Measurements from ENCODE around the gene WDFY2.

The WDFY2 gene

DNA sequence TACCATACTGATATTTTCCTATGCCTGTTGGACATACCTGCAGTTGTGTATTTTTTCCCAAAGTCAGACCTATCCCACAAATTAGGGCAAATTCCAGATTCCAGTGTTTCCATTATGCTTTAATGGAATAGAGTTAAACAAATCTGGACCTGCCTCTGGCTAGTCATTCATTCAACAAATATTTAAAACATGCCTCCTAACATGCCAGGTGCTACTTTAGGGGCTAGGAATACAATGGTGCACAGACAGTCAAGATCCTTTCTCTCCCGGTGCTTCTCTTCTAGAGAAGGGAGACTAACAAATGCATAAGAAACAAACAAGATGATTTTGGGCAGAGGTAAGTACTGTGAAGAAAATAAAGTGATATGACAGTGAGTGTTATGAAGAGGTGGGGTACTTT lies 7.5 kb upstream of the WDFY2 start:
- Histone ChIP-seq H3K9me3 (no peaks in the 10 kb centered on the region), H3K4me1 (ENCODE audit: control insufficient read depth in 1 of 2, insufficient read depth in 1 of 2, low read depth in 1 of 2, low read length in 1 of 2) (peaks cover 0 to 10% of the 10 kb centered on the region in 2 experiments), H3K27ac (no peak overlapping the region), H3K36me3 (no peaks in the 10 kb centered on the region), H3K27me3 (no peaks in the 10 kb centered on the region), H3K4me3 (ENCODE audit: low read depth in 1 of 2, low read length in 1 of 2) (no peak overlapping the region)
- TF ChIP-seq, protein P1, sequence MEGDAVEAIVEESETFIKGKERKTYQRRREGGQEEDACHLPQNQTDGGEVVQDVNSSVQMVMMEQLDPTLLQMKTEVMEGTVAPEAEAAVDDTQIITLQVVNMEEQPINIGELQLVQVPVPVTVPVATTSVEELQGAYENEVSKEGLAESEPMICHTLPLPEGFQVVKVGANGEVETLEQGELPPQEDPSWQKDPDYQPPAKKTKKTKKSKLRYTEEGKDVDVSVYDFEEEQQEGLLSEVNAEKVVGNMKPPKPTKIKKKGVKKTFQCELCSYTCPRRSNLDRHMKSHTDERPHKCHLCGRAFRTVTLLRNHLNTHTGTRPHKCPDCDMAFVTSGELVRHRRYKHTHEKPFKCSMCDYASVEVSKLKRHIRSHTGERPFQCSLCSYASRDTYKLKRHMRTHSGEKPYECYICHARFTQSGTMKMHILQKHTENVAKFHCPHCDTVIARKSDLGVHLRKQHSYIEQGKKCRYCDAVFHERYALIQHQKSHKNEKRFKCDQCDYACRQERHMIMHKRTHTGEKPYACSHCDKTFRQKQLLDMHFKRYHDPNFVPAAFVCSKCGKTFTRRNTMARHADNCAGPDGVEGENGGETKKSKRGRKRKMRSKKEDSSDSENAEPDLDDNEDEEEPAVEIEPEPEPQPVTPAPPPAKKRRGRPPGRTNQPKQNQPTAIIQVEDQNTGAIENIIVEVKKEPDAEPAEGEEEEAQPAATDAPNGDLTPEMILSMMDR (IDR thresholded peaks at IDR 0.05), result no peak

DNA sequence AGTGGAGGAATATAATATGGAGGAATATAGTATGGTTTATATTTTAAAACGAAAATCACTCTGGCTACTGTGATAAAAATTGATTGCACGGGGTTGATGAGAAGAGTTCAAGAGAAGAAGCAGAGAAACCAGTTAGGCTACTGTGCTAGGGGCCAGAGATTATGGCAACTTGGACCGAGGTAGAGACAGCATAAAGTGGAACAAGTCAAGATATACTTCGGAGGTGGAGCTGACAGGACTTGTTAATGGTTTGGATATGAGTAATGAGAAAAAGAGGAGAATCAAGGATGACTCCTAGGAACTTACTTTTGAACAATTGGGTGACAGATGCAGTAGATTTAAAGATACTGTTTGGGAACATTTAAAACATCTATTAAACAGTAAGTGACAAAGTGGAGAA lies 6.6 kb upstream of the WDFY2 start:
- Histone ChIP-seq H3K9me3 (no peaks in the 10 kb centered on the region), H3K27ac (no peak overlapping the region), H3K27me3 (no peaks in the 10 kb centered on the region), H3K4me1 (ENCODE audit: control insufficient read depth in 1 of 2, insufficient read depth in 1 of 2, low read depth in 1 of 2, low read length in 1 of 2) (peaks cover 0 to 12% of the 10 kb centered on the region in 2 experiments), H3K4me3 (ENCODE audit: low read depth in 1 of 2, low read length in 1 of 2) (no peak overlapping the region), H3K36me3 (no peaks in the 10 kb centered on the region)
- TF ChIP-seq, protein P1 (IDR thresholded peaks at IDR 0.05), result no peak

DNA sequence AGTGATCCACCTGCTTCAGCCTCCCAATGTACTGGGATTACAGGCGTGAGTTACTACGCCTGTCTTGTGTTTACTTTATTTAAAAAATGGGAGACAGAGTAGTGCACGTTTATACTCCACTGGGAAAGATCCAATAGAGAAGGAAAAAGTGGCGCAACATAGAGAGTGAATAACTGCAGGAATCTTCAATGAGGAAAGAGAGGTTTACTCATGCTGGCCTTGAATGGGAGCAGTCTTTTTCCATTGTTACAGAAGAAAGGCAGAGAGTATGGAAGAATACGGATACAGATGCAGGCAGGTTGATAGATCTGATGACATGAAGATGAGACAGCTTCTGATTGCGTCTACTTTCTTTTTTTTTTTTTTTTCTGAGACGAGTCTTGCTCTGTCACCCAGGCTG lies 4.6 kb upstream of the WDFY2 start:
- H3K4me1 ChIP-seq (ENCODE audit: control insufficient read depth in 1 of 2, insufficient read depth in 1 of 2, low read depth in 1 of 2, low read length in 1 of 2), result peaks cover 8 to 18% of the 10 kb centered on the region in 2 experiments
- no peaks in the 10 kb centered on the region for H3K27me3 ChIP-seq
- no peak overlapping the region for H3K4me3 ChIP-seq (ENCODE audit: low read depth in 1 of 2, low read length in 1 of 2)
- no peaks in the 10 kb centered on the region for H3K9me3 ChIP-seq
- H3K36me3 ChIP-seq, result no peaks in the 10 kb centered on the region
- TF ChIP-seq, protein P1 (IDR thresholded peaks at IDR 0.05), result no peak
- H3K27ac ChIP-seq, result no peak overlapping the region

DNA sequence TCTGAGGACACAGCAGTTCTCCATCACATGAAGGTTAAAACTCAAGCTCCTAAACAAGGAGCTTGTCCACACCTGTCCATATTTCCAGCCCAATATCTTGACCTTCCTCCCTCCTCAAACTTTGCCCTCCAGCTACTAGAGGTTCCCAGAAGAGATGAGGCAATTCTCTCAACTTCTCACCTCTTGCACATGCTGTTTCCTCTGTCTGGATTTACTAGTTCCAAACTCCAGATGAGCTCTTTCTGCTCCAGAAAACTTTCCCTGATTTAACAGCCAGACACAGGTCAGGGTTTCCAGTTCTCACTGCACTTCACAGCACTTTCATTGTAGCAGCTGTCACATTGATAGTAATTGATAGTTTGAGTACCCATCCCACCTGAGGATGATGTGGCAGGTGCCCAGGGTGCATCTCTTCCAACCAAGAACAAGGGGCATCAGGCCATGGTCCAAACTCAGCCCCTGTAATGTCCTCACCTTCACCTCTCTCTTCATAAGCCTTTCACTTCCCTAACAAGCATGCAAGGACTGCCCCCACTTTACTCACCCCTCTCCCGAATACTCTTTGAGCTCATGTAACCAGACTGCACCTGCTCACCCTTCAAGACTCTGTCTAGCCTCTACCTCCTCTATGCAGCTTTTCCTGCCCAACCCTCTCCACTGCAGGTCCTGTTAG lies 3.0 kb upstream of the WDFY2 start:
- no peaks in the 10 kb centered on the region for H3K9me3 ChIP-seq
- TF ChIP-seq, protein P1 (IDR thresholded peaks at IDR 0.05), result no peak
- no peaks in the 10 kb centered on the region for H3K27me3 ChIP-seq
- no peak overlapping the region for H3K27ac ChIP-seq
- no peak overlapping the region for H3K4me3 ChIP-seq (ENCODE audit: low read depth in 1 of 2, low read length in 1 of 2)
- H3K36me3 ChIP-seq, result no peaks in the 10 kb centered on the region
- peaks cover 18 to 31% of the 10 kb centered on the region in 2 experiments for H3K4me1 ChIP-seq (ENCODE audit: control insufficient read depth in 1 of 2, insufficient read depth in 1 of 2, low read depth in 1 of 2, low read length in 1 of 2)

DNA sequence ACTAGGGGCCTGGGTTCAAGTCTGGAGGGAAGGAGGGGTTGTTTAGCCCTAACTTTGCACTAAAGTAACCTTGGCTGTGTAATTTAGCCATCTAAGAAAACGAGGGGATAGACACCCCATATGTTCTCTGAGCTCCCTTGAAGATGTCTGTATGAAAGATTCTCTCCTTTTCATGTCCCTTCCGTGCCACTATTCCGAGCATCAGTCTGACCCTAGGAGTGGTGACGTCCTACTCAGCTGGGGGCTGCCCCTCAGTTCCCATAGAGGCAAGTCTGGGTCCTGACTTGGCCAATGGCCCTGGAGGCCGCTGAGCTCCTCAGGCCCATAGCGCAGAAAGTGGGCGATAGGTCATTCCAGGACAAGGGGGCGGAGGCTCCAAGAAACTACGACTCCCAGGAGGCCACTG lies 790 bp upstream of the WDFY2 start:
- no peaks in the 10 kb centered on the region for H3K36me3 ChIP-seq
- H3K4me3 ChIP-seq (ENCODE audit: low read depth in 1 of 2, low read length in 1 of 2), result peak overlapping the region; percentile 81 to 93
- no peaks in the 10 kb centered on the region for H3K27me3 ChIP-seq
- TF ChIP-seq, protein P1 (IDR thresholded peaks at IDR 0.05), result no peak
- H3K9me3 ChIP-seq, result no peaks in the 10 kb centered on the region
- peaks cover 31 to 37% of the 10 kb centered on the region in 2 experiments for H3K4me1 ChIP-seq (ENCODE audit: control insufficient read depth in 1 of 2, insufficient read depth in 1 of 2, low read depth in 1 of 2, low read length in 1 of 2)
- H3K27ac ChIP-seq, result peak overlapping the region; percentile 86
